DMS 273 treated with DMSO at 0.1 percent for 48 hours (cell line): ENCODE data around the gene TSPAN16.
"Not testable (repeated sequence)": the region's sequence is repeated elsewhere in the genome, so short reads cannot be mapped to it uniquely, and the experiment has no call there.

Experiments
- DNase-seq: peaks from one replicate; lab custom pipeline; 2025; lab: John Stamatoyannopoulos, UW

TSPAN16 gene

DNA sequence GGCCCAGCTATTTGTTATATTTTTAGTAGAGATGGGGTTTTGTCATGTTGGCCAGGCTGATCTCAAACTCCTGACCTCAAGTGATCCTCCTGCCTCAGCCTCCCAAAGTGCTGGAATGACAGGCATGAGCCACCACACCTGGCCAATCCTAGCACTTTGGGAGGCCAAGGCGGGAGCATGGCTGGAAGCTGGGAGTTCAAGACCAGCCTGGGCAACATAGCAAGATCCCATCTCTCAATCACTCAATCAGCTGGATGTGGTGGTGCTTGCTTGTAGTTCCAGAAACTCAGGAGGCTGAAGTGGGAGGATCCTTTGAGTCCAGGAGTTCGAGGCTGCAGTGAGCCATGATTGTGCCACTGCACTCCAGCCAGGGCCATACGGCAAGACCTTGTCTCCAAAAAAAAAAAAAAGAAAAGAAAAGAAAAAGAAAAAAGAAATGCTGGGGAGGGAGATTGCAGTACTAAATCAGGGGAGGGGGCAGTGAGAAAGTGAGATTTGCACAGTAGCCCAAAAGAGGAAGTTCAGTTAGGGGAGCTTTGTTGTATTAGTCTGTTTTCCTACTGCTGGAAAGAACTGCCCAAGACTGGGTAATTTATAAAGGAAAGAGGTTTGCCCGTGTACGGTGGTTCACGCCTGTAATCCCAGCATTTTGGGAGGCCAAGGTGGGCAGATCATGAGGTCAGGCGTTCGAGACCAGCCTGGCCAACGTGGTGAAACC, 24.5 kb downstream of the TSPAN16 start:
- not testable (repeated sequence) for DNase-seq

DNA sequence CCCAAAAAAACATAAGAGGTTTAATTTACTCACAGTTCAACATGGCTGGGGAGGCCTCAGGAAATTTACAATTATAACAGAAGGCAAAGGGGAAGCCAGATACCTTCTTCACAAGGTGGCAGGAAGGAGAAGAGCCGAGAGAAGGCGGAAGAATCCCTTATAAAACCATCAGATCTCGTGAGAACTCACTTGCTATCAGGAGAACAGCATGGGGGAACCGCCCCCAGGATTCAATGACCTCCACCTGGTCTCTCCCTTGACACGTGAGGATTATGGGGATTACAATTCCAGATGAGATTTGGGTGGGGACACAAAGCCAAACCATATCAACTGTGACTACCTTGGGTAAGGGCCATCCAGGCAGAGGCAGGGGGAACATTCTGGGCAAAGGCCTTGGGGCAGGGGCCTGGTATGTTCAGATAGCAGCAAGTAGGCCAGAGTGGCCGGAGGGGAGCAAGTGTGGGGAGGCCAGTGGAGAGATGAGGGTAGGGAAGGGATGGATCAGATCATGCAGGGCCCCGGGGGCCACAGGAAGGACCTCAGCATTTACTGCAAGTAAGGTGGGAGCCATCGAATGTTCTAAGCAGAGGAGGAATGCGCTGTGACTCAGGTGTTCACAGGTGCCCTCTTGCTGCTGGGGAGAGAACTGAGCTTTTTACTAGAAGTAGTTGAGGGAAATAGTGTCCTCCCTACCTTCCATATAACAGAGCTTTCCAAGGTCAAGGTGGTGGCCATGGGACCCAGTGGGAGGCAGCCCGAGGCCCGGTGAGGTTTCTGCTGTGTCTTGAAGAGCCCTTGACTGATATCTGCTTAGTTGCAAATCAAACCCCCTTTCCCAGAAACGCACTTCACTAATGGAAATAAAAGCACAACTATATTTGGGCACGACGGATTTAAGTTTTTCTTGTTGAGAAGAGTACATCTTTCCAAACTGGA, 25.5 kb downstream of the TSPAN16 start:
- DNase-seq, result no peak

DNA sequence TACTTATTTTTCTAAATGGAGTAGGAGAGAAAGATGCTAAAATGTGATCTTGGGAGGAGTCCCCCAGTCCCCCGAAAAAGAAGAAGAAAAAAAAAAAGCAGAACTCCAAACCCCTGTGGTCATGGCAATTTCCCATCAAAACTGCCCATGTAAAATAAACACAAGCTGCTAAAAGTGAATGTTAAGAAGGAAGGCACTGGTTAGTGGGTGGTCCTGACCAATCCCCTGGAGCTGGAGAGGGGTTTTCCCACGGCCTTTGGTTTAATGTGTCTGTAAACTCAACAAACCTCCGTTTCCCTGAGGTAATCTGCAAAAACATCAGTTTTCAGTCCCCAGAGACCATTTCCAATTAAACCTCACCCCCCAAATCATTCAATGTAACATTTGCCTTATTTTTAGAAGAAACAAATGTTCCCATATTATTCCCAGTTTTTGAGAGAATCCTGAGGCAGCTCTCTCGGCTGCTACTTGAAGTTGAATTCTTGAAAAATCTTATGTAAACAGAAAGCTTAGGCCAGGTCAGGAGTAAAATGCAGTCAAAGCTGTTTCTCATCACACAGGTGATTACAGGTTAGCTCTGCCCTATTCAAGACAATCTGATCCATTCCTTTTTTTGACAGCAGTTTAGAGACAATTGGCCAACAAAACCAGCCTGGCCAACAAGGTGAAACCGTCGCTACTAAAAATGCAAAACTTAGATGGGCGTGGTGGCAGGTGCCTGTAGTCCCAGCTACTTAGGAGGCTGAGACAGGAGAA, 26.5 kb downstream of the TSPAN16 start:
- no peak for DNase-seq

DNA sequence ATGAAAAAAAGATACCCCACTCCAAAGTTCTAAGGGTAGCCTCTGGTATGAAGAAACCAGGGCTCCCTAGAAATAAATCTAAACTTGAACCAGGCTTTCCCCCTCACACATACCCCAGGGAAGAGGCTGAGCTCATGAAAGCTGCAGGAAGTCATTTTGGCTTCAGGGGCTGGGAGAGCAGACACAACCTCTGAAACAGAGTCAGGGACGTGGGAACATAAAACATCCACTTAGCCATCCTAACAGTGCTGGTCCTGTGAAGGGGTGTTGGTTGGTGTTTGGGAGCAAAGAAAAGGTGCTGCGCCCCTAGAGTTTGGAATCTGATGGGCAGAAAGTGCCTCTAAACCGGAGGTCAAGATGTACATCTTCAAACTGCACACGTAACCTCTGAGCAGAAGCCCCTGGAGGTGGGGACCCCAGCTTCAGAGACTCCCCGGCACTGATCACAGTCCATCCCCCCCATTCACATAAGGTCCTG, 27.7 kb downstream of the TSPAN16 start:
- DNase-seq, result no peak

DNA sequence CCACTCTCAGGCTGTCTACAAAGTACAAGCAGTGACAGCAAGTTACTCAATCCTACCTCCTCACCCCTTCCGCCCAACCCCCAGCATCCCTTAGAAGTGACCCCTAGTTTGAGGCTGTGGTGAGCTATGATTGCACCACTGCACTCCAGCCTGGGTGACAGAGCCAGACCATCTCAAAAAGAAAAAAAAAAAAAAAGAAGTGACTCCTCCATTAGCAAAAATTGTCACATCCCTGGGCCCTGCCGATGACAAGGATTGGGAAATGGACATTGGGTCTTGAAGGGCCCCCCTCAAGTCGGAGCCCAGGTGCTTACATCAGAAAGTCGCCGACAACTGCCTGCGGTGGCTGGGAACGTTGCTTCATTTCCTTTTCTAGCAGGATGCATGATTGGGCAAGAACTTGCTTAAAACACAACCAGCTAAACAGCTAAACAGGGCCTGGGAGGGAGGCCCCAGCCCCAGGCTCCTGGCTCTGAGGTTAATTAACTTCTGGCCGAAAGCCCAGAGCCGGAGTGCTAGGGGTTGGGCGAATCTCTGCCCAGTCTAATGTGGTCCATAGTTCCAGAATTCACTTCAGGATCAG, 28.2 kb downstream of the TSPAN16 start:
- peak; percentile 75 for DNase-seq

DNA sequence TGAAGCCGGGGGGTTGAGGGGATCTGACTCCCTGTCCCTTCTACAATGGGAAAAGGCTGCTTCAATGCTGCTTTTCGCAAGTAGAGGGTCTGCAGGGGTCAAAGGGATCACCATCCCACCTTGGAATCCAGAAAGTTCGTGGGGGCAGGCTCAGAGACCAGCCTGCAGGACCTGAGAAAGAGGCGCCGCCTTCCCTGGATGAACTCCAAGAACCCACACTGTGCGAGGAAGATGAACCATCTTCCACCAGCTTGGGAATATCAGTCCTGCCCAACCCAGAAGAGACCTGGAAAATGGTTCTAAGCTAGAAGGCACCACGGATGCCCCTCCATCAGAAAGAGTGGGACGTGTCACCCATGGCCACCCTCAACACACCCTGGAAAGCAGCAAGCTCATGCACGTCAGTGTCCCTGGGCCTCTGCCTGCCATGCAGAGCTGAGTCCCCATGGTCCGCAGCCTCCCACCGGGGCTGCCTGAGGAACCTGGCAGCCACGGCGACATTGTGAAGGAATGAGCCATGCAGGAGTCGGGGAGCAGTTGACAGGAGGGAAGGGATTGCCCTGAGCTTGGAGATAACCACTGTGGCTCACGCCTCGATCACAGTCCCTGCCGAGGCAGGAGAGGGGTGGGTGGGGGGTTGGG, 28.9 kb downstream of the TSPAN16 start:
- DNase-seq, result no peak

DNA sequence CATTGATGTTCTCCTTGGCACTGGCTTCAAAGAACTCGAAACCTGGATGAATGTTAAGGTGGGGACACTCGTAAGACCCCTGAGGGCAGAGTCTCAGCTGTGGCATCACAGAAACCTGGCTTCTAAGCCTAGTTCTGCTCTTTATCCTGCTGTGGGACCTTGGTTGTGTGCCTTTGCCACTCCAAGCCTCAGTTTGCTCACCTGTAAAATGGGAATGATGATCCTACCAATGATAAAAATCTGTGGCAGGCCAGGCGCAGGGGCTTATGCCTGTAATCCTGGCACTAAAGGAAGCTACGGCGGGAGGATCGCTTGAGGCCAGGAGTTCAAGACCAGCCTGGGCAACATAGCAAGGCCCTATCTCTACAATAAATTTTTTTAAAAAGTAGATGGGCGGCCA, 29.6 kb downstream of the TSPAN16 start:
- DNase-seq, result no peak

DNA sequence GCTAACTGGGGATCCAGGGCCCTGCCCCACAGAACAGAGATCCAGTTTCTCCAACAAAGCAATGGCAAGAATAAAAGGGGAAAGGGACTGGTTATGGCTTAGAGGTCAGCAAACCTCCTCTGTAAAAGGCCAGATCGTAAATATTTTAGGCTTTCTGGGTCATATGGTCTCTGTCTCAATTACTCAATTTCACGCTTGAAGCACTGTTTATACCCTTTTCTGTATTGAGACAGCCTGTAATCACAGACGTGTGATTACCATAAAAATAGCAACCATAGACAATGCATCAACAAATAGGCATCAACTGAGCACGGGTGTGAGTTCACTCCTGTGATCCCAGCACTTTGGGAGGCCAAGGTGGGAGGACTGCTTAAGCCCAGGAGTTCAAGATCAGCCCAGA, 34.2 kb downstream of the TSPAN16 start:
- DNase-seq, result no peak

DNA sequence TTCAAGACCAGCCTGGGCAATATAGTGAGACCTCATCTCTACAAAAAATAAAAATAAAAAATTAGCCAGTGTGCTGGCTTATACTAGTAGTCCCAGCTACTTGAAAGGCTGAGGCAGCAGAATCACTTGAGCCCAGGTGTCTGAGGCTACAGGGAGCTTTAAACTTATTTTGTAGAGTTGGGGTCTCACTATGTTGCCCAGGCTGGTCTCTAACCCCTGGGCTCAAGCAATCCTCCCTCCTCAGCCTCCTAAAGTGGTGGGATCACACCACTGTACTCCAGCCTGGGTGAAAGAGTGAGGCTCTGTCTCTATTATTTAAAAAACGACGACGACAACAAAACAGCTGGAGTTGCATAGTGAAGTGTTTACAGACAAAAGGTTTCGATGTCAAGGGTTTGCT, 35.5 kb downstream of the TSPAN16 start:
- no peak for DNase-seq

DNA sequence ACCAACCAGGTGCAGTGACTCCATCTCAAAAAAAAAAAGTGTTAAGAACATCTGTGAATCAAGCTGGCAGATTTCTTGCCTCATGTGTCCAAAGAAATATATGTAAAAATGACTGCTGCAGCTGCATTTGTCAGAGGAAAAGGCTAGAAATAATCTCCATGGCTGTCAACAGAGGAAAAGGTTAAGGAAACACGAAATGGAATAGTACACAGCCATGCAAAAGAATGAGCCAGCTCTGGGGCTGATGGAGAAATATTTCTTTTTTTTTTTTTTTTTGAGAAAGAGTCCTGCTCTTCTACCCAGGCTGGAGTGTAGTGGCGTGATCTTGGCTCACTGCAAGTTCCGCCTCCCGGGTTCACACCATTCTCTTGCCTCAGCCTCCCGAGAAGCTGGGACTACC, 36.9 kb downstream of the TSPAN16 start:
- DNase-seq, result no peak

DNA sequence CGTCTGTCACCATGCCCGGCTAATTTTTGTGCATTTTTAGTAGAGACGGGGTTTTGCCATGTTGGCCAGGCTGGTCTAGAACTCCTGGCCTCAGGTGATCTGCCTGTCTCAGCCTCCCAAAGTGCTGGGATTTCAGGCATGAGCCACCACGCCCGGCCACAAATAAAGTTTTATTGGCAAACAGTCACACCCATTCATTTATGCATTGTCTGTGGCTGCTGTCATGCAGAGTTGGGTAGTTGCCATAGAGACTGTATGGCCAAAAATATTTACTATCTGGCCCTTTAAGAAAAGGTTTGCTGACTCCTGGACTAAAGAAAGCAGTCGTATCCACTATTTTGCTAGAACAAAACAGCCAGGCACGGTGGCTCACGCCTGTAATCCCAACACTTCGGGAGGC, 37.9 kb downstream of the TSPAN16 start:
- not testable (repeated sequence) for DNase-seq

DNA sequence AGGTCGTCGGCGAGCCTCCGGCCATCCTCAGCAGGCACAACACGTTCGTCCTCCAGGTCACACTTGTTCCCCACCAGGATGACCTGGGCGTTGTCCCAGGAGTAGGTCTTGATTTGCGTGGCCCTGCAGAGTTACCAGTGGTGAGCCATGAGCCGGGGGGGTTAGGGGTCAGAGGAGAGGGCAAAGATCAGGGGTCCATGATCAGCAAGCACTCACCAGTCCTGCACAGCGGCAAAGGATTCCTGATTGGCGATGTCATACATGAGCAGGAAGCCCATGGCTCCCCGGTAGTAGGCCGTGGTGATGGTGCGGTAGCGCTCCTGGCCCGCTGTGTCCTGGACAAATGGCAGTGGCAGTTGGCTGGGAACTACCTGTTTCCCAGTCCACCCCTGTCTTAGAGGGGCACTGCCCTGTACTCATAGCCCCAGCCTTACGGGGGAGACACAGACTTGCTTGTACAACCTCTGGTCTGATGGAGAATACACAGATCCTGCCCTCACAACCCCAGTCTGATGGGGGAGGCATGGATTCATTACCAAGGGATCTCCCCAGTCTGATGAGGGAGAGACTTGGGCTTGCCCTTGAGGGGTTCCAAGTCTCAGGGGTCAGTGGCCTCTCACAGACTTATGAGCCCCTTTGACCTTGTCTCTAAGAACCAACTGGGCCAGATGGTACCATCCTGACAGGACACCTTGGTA, 39.6 kb downstream of the TSPAN16 start:
- DNase-seq, result no peak

DNA sequence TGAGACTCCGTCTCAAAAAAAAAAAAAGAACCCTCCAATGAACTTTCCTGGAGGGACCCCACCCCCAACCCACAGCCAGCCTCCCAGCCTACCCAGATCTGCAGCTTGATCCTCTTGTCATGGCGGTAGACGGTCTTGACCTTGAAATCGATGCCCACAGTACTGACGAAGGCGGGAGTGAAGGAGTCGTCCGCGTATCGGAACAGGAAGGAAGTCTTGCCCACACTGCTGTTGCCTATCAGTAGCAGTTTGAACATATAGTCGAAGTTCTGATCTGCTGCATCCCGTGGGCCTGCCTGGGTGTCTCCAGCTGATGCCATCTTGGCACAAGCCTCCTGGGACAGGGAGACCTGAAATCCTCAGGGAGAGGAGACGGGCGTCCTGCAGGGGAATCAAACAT, 41.1 kb downstream of the TSPAN16 start:
- no peak for DNase-seq

DNA sequence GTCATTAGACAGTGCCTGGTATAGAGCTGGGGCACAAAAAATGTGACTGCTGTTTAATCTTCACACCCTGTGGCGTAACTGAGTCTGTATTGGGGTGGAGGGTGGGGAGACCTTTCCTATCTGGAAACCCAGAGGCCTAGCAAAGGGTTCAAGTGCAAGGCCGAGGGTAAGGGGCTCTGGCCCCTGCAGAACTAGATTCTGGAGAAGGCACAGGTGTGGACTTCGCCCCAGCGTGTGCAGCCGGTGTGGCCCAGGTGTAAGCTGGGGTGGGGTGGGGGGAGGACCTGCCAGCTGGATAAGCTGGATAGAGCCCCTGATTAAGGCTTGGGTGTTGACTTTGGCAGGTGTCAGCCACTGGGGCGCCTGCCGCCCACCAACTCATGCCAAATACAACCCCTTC, 42.2 kb downstream of the TSPAN16 start:
- no peak for DNase-seq

DNA sequence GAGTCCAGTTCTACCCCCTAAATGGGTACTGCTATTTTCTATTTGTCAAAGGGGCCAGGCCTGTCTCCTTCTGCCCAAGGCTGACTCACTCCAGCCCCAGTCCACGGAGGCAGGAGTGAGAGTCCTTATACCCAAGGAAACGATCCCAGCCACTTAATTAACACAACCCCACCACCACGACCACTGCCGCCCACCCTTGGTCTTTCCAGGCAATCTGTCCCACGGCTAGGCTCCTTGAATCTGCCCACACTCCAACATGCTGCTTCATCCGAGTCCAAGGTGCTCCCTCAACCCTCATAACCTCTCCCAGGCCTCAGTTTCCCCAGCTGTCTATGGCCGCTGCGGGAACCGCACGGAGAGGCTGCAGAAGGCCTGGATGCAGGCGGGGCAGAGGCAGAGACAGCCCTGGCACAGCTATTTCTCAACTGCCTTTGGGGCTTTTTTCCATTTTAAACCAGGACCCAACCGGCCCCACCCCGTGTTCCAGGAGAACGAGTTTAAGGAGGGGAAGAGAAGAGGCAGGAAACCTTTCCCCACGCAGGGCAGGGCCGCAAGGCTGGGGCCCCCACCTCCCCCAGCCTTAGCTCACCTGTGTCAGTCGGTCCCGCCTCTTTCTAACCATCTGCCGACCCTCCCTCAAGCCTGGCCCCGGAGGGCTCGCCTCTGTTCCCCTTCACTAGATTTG, 42.8 kb downstream of the TSPAN16 start:
- no peak for DNase-seq

DNA sequence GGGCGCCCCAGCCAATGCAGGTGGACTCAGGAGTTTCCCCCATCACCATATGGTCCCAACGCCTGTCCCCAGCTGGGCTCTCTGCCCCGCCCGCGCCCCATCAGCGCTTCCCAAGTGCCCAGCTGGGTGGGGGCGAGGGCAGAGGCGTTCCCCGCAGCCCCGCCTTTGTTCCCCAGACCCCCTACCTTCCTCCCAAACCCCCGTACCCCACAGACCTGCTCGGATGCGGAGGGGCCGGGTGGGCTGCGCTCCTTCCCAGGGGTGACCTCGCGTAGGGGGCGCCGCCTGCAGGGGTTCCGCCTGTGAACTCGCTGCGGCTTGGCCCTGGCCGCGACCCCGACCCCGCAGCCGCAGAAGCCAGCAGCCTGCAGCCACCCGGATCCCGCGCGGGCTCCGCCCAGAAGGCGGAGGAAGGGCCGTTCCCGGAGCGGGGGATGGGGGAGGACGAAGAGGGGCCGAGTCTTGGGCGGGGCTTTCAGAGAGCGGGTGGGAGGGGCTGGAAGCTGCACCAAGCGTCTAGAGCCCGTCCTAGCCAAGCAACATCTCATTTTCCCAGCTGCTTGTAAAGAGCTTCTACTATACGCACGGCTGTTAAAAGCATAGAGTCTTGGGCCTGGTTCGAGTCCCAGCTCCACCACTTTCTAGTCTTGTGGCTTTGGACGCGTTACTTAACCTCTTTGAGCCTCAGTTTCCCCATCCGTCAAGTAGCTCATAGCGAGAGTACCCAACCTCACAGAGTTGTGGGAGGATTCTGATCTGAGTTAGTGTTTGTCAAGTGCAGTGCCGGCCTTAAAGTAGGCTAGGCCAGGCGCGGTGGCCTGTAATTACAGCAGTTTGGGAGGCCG, 43.5 kb downstream of the TSPAN16 start, which contains the start of gene RAB3D:
RAB3D (minus strand) TSS at position 404 of the 845 bp plus-strand sequence. CDS start 2,258 bp downstream, outside the sequence.
- DNase-seq, result peak; percentile 73

DNA sequence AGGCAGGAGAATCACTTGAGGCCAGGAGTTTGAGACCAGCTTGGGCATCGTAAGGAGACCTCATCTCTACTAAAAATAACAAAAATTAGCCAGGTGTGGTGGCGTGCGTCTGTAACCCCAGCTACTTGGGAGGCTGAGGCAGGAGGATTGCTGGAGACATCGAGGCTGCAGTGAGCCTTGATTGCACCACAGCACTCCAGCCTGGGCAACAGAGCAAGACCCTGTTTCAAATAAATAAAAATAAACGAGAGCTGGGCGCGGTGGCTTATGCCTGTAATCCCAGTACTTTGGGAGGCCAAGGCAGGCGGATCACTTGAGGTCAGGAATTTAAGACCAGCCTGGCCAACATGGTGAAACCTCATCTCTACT, 44.1 kb downstream of the TSPAN16 start:
- DNase-seq, result not testable (repeated sequence)

DNA sequence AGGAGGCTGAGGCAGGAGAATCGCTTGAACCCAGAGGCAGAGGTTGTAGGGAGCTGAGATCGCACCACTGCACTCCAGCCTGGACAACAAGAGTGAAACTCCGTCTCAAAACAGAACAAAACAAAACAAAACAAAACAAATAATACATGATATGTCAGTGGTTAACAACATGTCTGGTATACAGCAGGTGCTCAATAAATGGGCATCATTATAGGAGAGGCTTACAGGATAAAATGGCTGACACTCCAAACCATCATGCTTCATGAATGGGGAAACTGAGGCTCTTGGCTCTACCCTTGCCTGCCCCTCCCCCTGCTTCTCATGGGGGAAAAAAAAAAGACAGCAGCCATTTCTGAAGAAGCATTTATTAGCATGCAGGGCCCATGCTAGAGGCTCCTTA, 46.5 kb downstream of the TSPAN16 start:
- no peak for DNase-seq

DNA sequence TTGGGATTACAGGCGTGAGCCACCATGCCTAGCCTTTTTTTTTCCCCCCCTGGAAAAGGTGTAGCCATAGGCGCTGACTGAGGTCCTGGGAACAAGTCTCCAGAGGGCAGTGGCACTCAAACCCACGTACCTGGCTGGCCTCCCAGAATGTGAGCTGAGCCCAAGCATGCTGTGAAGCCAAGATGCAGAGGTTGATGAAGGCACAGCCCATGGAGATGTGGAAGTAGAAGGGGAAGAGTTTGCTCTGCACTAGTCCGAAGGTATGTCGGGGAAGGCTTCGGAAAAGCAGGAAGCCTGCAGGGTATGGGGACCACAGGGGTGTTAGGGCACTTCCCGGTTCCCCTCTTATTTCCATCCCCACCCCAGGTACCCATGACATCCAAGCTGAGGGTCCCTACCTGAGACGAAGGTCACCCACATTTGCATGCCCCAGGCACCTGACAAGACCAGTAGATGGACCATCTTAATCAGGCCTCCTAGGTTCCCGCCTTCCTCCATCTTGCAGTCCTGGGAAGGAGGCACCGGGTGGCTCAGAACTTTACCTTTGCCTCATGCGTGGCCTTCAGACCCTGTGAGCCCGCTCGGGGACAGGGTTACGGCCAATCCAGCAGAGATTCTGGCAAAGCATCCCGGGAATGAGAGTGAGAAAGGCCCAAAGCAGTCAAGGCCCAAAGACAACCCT, 49.3 kb downstream of the TSPAN16 start:
- no peak for DNase-seq
